Left ventricle myocardium inferior (tissue), 1 donor: Measurements from ENCODE around the gene ANKFN1. TPM values are rescaled to one million over a fixed set of nuclear protein-coding genes. Genes with fewer than 3 reads are reported as not detected.

Experiments used
- DNase-seq: peaks from one replicate; pipeline ENCODE4 v3.0.0-alpha.2; 2020
- H3K27ac ChIP-seq: fragments of 200-600 bp; replicated peaks from 2 replicates; pipeline ENCODE4 v1.8.0; 2021
- H3K27me3 ChIP-seq: fragments of 200-600 bp; 2 replicates; pipeline ENCODE4 v1.8.0; 2021; ENCODE audit warnings: low read depth
- H3K36me3 ChIP-seq: fragments of 200-600 bp; 2 replicates; pipeline ENCODE4 v1.8.0; 2021
- H3K4me1 ChIP-seq: fragments of 200-600 bp; 2 replicates; pipeline ENCODE4 v1.8.0; 2021
- H3K4me3 ChIP-seq: fragments of 200-600 bp; 2 replicates; pipeline ENCODE4 v1.8.0; 2021; ENCODE audit warnings: mild to moderate bottlenecking, moderate library complexity
- H3K9me3 ChIP-seq: fragments of 200-600 bp; replicated peaks from 2 replicates; pipeline ENCODE4 v1.8.0; 2021
- intact Hi-C: fragments of 100-400 bp; cut with micrococcal nuclease; formaldehyde crosslinking; loops from one replicate; pipeline ENCODE4 v1.11.0; 2022
- total RNA-seq: library from RNA; stranded (reverse); fragmentation: NEBNext Ultra II Directional; extraction: Animal tissue kit (Norgen Biotek cat#: 25700); gene quantifications from one replicate; pipeline ENCODE4 v1.2.1, GENCODE V29; 2021
- TF ChIP-seq, protein P1 (sequence below): fragments of 200-600 bp; IDR thresholded peaks from 2 replicates; pipeline ENCODE4 v1.8.0; 2021; ENCODE audit warnings: antibody characterized with exemption, mild to moderate bottlenecking, borderline replicate concordance
- donor health status: DM: no; HTN: yes; CAD: no; lungs with severe emphysema.

Gene ANKFN1
- total RNA-seq, 1 donor from 2014 or later, result not detected

DNA sequence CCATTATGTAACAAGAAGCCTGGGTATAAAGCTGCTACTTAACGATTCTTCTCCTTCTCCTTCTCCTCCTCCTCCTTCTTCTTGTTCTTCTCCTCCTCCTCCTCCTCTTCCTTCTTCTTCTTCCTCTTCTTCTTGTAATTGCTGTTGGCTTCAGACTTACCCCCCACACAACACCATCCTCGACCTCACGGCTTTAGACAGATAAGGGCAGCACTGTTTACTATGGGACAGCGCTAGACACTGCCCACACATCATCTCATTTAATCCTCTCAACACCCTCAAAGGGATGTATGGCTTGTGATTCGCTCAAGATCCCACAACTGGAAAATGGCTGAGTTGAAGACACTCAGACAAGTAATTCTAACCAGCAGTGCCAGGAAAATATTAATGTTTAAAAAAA lies 379.7 kb downstream of the ANKFN1 start:
- intact Hi-C loops, result no loop called here
- Histone ChIP-seq H3K36me3 (no peaks in the 10 kb centered on the region), H3K9me3 (no peaks in the 10 kb centered on the region), H3K27me3 (peaks cover 32% of the 10 kb centered on the region), H3K4me3 (no peak overlapping the region), H3K27ac (no peak overlapping the region), H3K4me1 (no peaks in the 10 kb centered on the region)
- DNase-seq, result no peak
- TF ChIP-seq, protein P1, sequence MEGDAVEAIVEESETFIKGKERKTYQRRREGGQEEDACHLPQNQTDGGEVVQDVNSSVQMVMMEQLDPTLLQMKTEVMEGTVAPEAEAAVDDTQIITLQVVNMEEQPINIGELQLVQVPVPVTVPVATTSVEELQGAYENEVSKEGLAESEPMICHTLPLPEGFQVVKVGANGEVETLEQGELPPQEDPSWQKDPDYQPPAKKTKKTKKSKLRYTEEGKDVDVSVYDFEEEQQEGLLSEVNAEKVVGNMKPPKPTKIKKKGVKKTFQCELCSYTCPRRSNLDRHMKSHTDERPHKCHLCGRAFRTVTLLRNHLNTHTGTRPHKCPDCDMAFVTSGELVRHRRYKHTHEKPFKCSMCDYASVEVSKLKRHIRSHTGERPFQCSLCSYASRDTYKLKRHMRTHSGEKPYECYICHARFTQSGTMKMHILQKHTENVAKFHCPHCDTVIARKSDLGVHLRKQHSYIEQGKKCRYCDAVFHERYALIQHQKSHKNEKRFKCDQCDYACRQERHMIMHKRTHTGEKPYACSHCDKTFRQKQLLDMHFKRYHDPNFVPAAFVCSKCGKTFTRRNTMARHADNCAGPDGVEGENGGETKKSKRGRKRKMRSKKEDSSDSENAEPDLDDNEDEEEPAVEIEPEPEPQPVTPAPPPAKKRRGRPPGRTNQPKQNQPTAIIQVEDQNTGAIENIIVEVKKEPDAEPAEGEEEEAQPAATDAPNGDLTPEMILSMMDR, result no peak

DNA sequence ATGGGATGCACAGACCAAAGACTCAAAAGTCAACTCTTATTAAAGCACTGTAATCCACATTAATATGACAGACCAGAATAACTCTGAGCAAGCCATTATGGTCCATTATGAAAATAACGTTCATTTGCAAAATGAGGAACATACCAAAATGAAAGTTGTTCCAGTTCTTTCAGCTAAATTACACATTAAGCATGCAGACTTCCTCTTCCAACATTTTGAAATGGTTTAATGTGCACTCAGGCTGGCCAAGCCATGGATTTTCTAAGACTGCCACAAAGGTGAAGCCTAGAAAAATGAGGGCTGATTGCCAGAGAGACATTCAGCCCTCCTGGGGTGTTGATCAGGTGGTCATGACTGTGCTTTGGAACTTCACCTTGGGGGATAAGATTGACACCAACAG lies 383.5 kb downstream of the ANKFN1 start:
- no peaks in the 10 kb centered on the region for H3K4me1 ChIP-seq
- H3K36me3 ChIP-seq, result no peaks in the 10 kb centered on the region
- H3K9me3 ChIP-seq, result peaks cover 4% of the 10 kb centered on the region
- no peak overlapping the region for H3K4me3 ChIP-seq
- DNase-seq, result no peak
- peaks cover 47% of the 10 kb centered on the region for H3K27me3 ChIP-seq
- TF ChIP-seq, protein P1, result no peak
- intact Hi-C loops, result no loop called here
- H3K27ac ChIP-seq, result no peak overlapping the region

DNA sequence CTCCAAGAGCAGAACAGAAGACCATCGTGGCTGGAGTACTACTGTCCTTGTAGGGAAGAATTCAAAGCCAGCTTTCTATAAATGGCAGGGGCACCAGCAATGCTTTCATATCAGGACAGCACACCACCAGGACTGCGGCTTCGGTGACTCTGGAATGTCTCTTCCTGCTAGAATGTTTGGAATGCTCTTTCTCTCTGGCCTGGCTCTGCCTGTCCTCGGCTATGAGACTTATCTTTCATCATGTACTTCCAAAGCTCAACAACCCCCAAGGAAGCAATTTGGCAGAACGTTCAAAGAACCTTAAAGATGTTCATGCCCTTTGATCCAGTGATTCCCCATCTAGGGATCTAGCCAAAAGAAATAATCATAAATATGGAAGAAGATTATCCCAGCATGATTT lies 387.6 kb downstream of the ANKFN1 start:
- Histone ChIP-seq H3K27ac (no peak overlapping the region), H3K4me1 (no peaks in the 10 kb centered on the region), H3K27me3 (peaks cover 49% of the 10 kb centered on the region), H3K36me3 (no peaks in the 10 kb centered on the region), H3K9me3 (peaks cover 4% of the 10 kb centered on the region), H3K4me3 (no peak overlapping the region)
- TF ChIP-seq, protein P1, result no peak
- intact Hi-C loops, result no loop called here
- DNase-seq, result no peak

DNA sequence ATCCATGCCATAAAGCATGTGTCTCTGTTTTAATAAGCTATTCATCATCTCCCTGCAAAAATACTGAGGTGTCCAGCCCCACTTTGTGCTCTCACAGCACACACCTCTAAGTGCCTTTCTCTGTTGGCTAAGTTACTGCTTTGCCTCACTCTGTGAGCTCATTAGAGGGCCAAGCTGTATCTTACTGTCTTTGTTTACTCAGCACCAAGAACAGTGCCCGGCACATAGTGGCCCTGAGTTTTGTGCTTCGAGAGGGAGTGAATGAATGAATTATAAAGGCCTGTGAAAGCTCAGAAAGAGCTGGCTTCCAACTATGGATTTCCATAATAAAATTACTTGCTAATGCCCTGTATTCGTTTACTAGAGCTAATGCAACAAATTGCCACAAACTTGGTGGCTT lies 390.0 kb downstream of the ANKFN1 start:
- TF ChIP-seq, protein P1, result no peak

DNA sequence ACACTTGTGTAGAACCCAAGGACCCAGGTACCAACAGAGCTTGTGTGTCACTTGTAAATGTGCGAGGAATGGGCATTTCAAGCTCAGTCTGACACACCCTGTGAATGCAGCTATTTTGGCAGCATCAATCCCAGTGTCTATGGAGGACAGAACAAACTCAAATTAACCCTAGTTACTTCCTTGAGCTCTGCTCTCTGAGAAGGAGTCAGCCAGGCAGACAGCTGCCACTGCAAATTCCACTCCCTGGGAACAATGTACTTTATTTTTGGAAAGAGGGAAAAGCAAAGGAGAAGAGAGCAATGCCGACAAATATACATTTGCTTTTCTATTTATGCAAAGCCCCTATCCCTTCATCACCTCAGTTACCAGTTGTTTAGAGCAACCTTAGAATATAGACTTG lies 391.8 kb downstream of the ANKFN1 start:
- H3K4me1 ChIP-seq, result no peaks in the 10 kb centered on the region
- no peak overlapping the region for H3K27ac ChIP-seq
- TF ChIP-seq, protein P1, result no peak
- no peaks in the 10 kb centered on the region for H3K36me3 ChIP-seq
- no peak overlapping the region for H3K4me3 ChIP-seq
- peaks cover 9% of the 10 kb centered on the region for H3K9me3 ChIP-seq
- intact Hi-C loops, result no loop called here
- no peak for DNase-seq
- peaks cover 31% of the 10 kb centered on the region for H3K27me3 ChIP-seq

More for the DNA sequence above, 390.0 kb downstream of the ANKFN1 start:
- no peak for DNase-seq
- Histone ChIP-seq H3K27me3 (peaks cover 44% of the 10 kb centered on the region), H3K36me3 (no peaks in the 10 kb centered on the region), H3K9me3 (peaks cover 4% of the 10 kb centered on the region), H3K4me3 (no peak overlapping the region), H3K27ac (no peak overlapping the region), H3K4me1 (no peaks in the 10 kb centered on the region)
- intact Hi-C loops, result no loop called here

DNA sequence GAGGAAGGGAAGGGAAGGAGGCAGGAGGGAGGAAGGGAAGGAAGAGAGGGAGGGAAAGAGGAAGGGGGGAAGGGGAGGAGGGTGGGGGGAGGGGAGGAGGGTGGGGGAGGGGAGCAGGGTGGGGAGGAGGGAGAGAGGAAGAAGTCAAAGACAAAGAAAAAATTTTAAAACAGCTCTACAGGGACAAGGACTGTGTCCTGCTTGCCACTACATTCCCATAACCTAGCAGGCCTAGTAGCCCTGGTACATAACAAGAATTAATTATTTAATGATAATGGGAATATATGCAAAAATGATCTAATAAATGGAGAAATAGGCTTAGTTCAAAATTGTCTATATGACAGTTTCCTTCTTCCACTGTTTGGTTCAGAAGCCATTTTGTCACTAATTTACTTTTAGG lies 392.7 kb downstream of the ANKFN1 start:
- TF ChIP-seq, protein P1, result no peak
- intact Hi-C loops, result no loop called here

More for the DNA sequence above, 392.7 kb downstream of the ANKFN1 start:
- DNase-seq, result no peak
- Histone ChIP-seq H3K4me3 (no peak overlapping the region), H3K27me3 (peaks cover 26% of the 10 kb centered on the region), H3K9me3 (peaks cover 9% of the 10 kb centered on the region), H3K27ac (no peak overlapping the region), H3K36me3 (no peaks in the 10 kb centered on the region), H3K4me1 (no peaks in the 10 kb centered on the region)
